HEK293T (cell line): ENCODE measurements around the gene USP10.

Source experiments
- CTCF ChIA-PET: fragments of 350-600 bp; formaldehyde crosslinking; extraction: SDS; loops from one replicate; lab custom pipeline; 2021; ENCODE audit warnings: antibody characterized with exemption, inconsistent platforms; lab: Yijun Ruan, JAX
- POLR2A ChIA-PET: fragments of 350-600 bp; formaldehyde crosslinking; extraction: SDS; loops from one replicate; lab custom pipeline; 2020; ENCODE audit warnings: antibody characterized with exemption, inconsistent platforms; lab: Yijun Ruan, JAX
- DNase-seq: peaks from one replicate; pipeline ENCODE4 v3.0.0; 2012; ENCODE audit warnings: mixed read lengths; ENCODE audit errors: extremely low spot score
- ARNT ChIP-seq: fragments of 450-650 bp; IDR thresholded peaks from 2 replicates; pipeline ENCODE4 v1.6.1; 2017; ENCODE audit warnings: mild to moderate bottlenecking
- BHLHE40 ChIP-seq: fragments of 450-650 bp; IDR thresholded peaks from 2 replicates; pipeline ENCODE4 v1.6.1; 2016; ENCODE audit warnings: mild to moderate bottlenecking, moderate library complexity, borderline replicate concordance
- CTBP1 ChIP-seq: fragments of 450-650 bp; IDR thresholded peaks from 2 replicates; pipeline ENCODE4 v1.6.1; 2016; ENCODE audit warnings: borderline replicate concordance
- ELF4 ChIP-seq: fragments of 450-650 bp; IDR thresholded peaks from 2 replicates; pipeline ENCODE4 v1.6.1; 2017; ENCODE audit warnings: antibody characterized with exemption
- FOXA1 ChIP-seq: fragments of 450-650 bp; IDR thresholded peaks from 2 replicates; pipeline ENCODE4 v1.6.1; 2016; ENCODE audit warnings: mild to moderate bottlenecking
- FOXK2 ChIP-seq: fragments of 450-650 bp; IDR thresholded peaks from 2 replicates; pipeline ENCODE4 v1.6.1; 2016; ENCODE audit warnings: mild to moderate bottlenecking
- FOXM1 ChIP-seq: fragments of 450-650 bp; IDR thresholded peaks from 2 replicates; pipeline ENCODE4 v1.6.1; 2017; ENCODE audit warnings: mild to moderate bottlenecking, borderline replicate concordance
- HDGF ChIP-seq: fragments of 450-650 bp; IDR thresholded peaks from 2 replicates; pipeline ENCODE4 v1.6.1; 2017; ENCODE audit warnings: antibody characterized with exemption, borderline replicate concordance
- L3MBTL2 ChIP-seq: fragments of 450-650 bp; conservative IDR thresholded peaks from 2 replicates; pipeline ENCODE4 v1.6.1; 2016; ENCODE audit warnings: mild to moderate bottlenecking
- LEF1 ChIP-seq: fragments of 450-650 bp; IDR thresholded peaks from 2 replicates; pipeline ENCODE4 v1.6.1; 2017; ENCODE audit warnings: mild to moderate bottlenecking, borderline replicate concordance
- NFRKB ChIP-seq: fragments of 450-650 bp; IDR thresholded peaks from 2 replicates; pipeline ENCODE4 v1.6.1; 2016; ENCODE audit warnings: mild to moderate bottlenecking, moderate library complexity
- SP1 ChIP-seq: fragments of 450-650 bp; IDR thresholded peaks from 2 replicates; pipeline ENCODE4 v1.6.1; 2017
- SUZ12 ChIP-seq: fragments of 450-650 bp; IDR thresholded peaks from 2 replicates; pipeline ENCODE4 v1.6.1; 2016; ENCODE audit warnings: mild to moderate bottlenecking
- TARDBP ChIP-seq: fragments of 450-650 bp; IDR thresholded peaks from 2 replicates; pipeline ENCODE4 v1.6.1; 2016
- ZNF384 ChIP-seq: fragments of 450-650 bp; IDR thresholded peaks from 2 replicates; pipeline ENCODE4 v1.6.1; 2016
- TF ChIP-seq, protein P1 (sequence below): fragments of 450-650 bp; IDR thresholded peaks from 2 replicates; pipeline ENCODE4 v1.6.1; 2016

Gene USP10

DNA sequence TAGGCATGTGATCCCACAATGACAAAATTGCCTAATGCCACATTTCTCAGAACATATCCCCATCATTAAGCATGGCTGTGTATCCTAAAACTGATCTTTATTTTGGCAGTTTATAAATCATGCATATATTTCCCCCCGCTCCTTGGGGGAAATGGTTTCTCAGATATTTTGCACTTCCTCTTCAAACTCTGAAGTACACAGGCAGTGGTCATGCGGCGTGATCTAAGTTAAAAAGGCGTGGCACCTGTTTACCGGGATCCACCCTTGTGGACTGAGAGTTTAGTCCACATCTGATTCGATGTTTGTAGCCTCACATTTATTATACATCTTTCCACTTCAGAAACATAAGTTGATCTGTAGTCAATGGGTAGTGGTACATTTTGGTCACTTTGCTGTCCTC, 51.4 kb downstream of the USP10 start:
- no peak for DNase-seq
- CTCF ChIA-PET = interaction anchor here (0.7 to 1.3 kb wide), 4 partner anchors 13 to 218 kb away, joined by 3 to 6 read pairs (median 3); no protein-coding TSS in a partner anchor
- TF ChIP-seq FOXA1 (no peak), BHLHE40 (no peak), FOXK2 (no peak), TARDBP (no peak), ARNT (no peak), ZNF384 (no peak), L3MBTL2 (no peak), SP1 (no peak), NFRKB (no peak), LEF1 (no peak), HDGF (no peak), ELF4 (no peak)
- TF ChIP-seq, protein P1, sequence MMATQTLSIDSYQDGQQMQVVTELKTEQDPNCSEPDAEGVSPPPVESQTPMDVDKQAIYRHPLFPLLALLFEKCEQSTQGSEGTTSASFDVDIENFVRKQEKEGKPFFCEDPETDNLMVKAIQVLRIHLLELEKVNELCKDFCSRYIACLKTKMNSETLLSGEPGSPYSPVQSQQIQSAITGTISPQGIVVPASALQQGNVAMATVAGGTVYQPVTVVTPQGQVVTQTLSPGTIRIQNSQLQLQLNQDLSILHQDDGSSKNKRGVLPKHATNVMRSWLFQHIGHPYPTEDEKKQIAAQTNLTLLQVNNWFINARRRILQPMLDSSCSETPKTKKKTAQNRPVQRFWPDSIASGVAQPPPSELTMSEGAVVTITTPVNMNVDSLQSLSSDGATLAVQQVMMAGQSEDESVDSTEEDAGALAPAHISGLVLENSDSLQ = no peak
- POLR2A ChIA-PET = no interaction called here

DNA sequence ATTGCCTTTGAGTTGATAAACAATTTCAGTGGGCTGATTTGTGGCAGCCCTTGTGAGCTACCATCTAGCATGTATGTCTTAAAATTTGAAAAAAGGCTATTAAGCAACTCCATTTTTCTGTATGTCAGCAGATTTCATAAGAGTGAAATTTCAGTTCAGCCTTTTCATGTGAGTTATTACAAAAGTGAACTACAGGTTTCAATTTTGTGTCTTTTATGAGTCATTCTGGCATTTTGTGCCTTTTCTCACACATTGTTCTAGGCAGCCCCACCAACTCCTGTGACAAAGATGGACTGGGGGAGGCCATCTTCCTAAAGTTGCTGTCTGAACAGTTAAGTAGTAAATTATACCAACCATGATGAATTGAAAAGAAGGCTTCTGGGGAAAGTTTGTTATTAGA, 52.1 kb downstream of the USP10 start:
- CTCF ChIA-PET = interaction anchor here (1.0 to 4.7 kb wide), 3 partner anchors 13 to 201 kb away, joined by 3 to 32 read pairs (median 15); no protein-coding TSS in a partner anchor
- POLR2A ChIA-PET = no interaction called here
- TF ChIP-seq FOXA1 = no peak
- no peak for TF ChIP-seq LEF1
- no peak for TF ChIP-seq SUZ12
- no peak for TF ChIP-seq CTBP1
- no peak for TF ChIP-seq NFRKB
- TF ChIP-seq ELF4 = no peak
- no peak for TF ChIP-seq L3MBTL2
- no peak for TF ChIP-seq FOXK2
- TF ChIP-seq ZNF384 = no peak
- no peak for TF ChIP-seq HDGF
- no peak for DNase-seq

DNA sequence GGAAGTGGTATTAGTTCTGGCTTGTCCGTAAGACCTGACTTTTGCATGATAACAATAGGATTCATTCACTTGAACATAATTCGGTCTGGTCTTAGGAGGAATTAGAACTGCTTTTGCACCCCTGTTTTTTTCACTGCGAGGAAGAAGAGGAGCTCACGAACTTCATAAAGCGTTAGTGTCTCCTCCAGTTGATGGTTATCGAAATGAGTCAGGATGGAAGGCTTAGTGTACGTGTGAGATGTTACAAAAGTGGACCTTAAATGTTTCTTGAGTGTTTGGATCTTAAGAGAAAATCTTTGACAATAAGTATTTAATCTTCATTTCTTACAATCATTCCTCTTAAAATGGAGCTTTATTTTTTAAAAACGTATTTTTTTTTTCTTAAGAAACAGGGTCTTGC, 52.8 kb downstream of the USP10 start:
- ChIA-PET CTCF (interaction anchor here (0.6 to 4.7 kb wide), 5 partner anchors 14 to 218 kb away, joined by 3 to 32 read pairs (median 4); no protein-coding TSS in a partner anchor), POLR2A (no interaction called here)
- TF ChIP-seq BHLHE40 = no peak
- TF ChIP-seq TARDBP = no peak
- no peak for TF ChIP-seq HDGF
- TF ChIP-seq FOXA1 = no peak
- TF ChIP-seq CTBP1 = no peak
- no peak for TF ChIP-seq L3MBTL2
- TF ChIP-seq FOXM1 = no peak
- TF ChIP-seq NFRKB = no peak
- TF ChIP-seq ARNT = no peak
- no peak for TF ChIP-seq ELF4
- TF ChIP-seq ZNF384 = no peak
- no peak for TF ChIP-seq SUZ12
- TF ChIP-seq FOXK2 = no peak
- TF ChIP-seq LEF1 = no peak
- no peak for TF ChIP-seq SP1
- TF ChIP-seq, protein P1 = no peak
- DNase-seq = no peak

DNA sequence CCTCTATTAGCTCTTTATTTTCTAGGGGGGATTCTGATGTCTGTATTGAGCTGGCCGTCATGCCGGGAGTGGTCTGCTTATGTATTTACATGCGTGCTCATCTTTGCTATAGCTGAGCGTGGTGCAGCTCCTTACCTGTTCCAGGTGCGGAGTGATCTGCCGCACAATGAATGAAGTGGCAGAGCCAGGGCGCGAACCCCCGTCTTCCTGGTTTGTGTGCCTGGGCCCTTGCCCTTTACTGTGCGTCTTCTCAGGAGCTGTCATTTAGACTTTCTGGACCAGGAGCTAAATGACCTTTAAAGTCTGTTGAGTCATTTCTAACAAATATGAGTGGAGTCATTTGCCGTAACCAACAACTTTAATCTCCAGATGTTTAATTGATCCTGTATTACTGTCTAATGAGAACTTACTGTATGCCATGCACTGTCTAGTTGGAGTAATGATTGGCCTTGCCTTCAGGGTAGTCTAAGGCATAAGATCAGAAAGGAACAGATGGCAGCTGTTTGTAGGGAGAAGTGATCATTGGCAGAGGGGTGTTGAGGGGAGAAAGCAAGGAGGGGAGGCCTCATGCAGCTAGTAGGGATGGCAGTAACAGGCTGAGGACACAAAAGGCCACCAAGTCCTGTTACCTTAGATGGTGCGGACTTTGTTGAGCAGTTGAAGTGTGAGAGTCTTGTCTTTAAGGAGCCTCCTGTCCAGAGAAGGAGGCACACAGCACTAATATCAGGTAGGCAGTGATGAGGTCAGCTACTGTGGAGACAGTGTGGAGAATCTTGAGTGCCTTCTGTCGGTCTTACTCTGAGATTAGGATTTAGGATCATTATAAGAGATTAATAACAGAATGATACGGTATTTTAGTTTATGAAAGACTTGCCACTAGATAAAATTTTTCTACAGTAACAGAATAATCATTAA, 53.9 kb downstream of the USP10 start:
- ChIA-PET POLR2A (no interaction called here), CTCF (interaction anchor here (0.6 to 4.7 kb wide), 11 partner anchors 15 to 245 kb away, joined by 3 to 32 read pairs (median 4); no protein-coding TSS in a partner anchor)
- no peak for TF ChIP-seq SP1
- TF ChIP-seq FOXM1 = no peak
- no peak for TF ChIP-seq ELF4
- no peak for TF ChIP-seq BHLHE40
- TF ChIP-seq, protein P1 = no peak
- no peak for TF ChIP-seq FOXK2
- TF ChIP-seq FOXA1 = no peak
- TF ChIP-seq SUZ12 = no peak
- no peak for TF ChIP-seq HDGF
- TF ChIP-seq L3MBTL2 = no peak
- no peak for TF ChIP-seq CTBP1
- no peak for TF ChIP-seq ZNF384
- DNase-seq = no peak

DNA sequence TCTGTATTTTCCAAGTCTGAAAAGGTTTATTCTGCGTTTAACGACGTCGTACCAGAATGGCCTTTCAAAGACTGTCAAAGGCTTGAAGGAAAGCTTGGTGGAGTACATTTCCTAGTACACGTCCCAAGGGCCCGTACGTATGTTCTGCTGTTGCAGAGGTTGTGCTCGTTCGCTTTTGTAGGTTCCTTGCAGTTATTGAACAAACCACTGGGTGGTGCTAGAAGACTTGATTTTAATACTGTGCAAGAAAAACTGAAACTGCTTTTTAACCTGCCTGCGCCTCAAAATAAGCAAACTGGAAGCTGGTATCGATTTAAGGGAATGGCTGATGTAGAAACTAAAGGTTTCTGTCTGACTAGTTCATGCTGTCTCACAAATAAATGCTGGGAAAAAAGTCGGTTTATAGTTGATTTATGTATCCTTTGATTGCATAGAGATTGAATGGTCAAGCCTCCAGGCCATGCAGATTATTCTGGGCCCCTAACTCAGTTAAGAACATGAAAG, 54.6 kb downstream of the USP10 start:
- ChIA-PET CTCF (interaction anchor here (0.6 to 4.7 kb wide), 12 partner anchors 14 to 244 kb away, joined by 3 to 32 read pairs (median 4); no protein-coding TSS in a partner anchor), POLR2A (no interaction called here)
- TF ChIP-seq ELF4 (no peak), FOXM1 (no peak), SP1 (no peak), FOXA1 (no peak), L3MBTL2 (no peak), TARDBP (no peak), NFRKB (no peak), FOXK2 (no peak), SUZ12 (no peak), BHLHE40 (no peak), CTBP1 (no peak), ZNF384 (no peak), LEF1 (no peak), HDGF (no peak), ARNT (no peak)
- TF ChIP-seq, protein P1 = no peak
- peak; percentile 76 for DNase-seq
